ENCODE measurements around the gene CASP10. TPM values are rescaled to one million over a fixed set of nuclear protein-coding genes. Genes with fewer than 3 reads are reported as not detected.

Gene CASP10
- total and polyA plus RNA-seq, 4 donors, result 8.9 to 74.4 (median 16.7) TPM

GRCh38 chr2:201156036-201156435, 26.9 kb upstream of the CASP10 start:
- DNase-seq (no peak), ATAC-seq (ENCODE audit: insufficient read depth, low FRiP score) (no peak)
- 72 to 84% methylated on average over 6 of the region's 6 CpGs for WGBS, 2 donors
- Histone ChIP-seq H3K4me3 (no peak overlapping the region), H3K9me3 (ENCODE audit: control insufficient read depth in 4 of 4, insufficient read depth in 3 of 4, low read length in 3 of 4) (no peaks in the 10 kb centered on the region), H3K36me3 (ENCODE audit: control insufficient read depth in 4 of 4, insufficient read depth in 4 of 4, low read length in 4 of 4) (peaks cover 17 to 53% (median 44%) of the 10 kb centered on the region in 4 donors), H3K27me3 (ENCODE audit: control insufficient read depth in 3 of 3, insufficient read depth in 3 of 3, low read length in 2 of 3) (no peaks in the 10 kb centered on the region), H3K27ac (ENCODE audit: low read depth in 1 of 2, low read length in 1 of 2) (no peak overlapping the region), H3K4me1 (ENCODE audit: control insufficient read depth in 5 of 5, insufficient read depth in 5 of 5, low read length in 5 of 5) (peaks cover 0 to 18% (median 6%) of the 10 kb centered on the region in 5 donors), H3K9ac (ENCODE audit: insufficient read depth in 1 of 2, low read length in 2 of 2) (no peak overlapping the region)
- no peak for TF ChIP-seq CTCF (IDR thresholded peaks at IDR 0.05; ENCODE audit: control extremely low read depth, extremely low read depth)

- no peak overlapping the region for H3K27ac ChIP-seq (ENCODE audit: low read depth in 1 of 2, low read length in 1 of 2)
- H3K27me3 ChIP-seq (ENCODE audit: control insufficient read depth in 3 of 3, insufficient read depth in 3 of 3, low read length in 2 of 3), result no peaks in the 10 kb centered on the region
- H3K4me3 ChIP-seq, result no peak overlapping the region
- H3K9me3 ChIP-seq (ENCODE audit: control insufficient read depth in 4 of 4, insufficient read depth in 3 of 4, low read length in 3 of 4), result no peaks in the 10 kb centered on the region
- TF ChIP-seq CTCF (IDR thresholded peaks at IDR 0.05; ENCODE audit: control extremely low read depth, extremely low read depth), result no peak
- H3K9ac ChIP-seq (ENCODE audit: insufficient read depth in 1 of 2, low read length in 2 of 2), result no peak overlapping the region
- peaks cover 16 to 54% (median 44%) of the 10 kb centered on the region in 4 donors for H3K36me3 ChIP-seq (ENCODE audit: control insufficient read depth in 4 of 4, insufficient read depth in 4 of 4, low read length in 4 of 4)
- H3K4me1 ChIP-seq (ENCODE audit: control insufficient read depth in 5 of 5, insufficient read depth in 5 of 5, low read length in 5 of 5), result peaks cover 0 to 14% (median 3%) of the 10 kb centered on the region in 5 donors
- 0 to 82% methylated on average over 1 of the region's 1 CpG for WGBS, 2 donors
- ATAC-seq (ENCODE audit: insufficient read depth, low FRiP score), result no peak
- no peak for DNase-seq
Measured at GRCh38 chr2:201156640-201157039, 26.3 kb upstream of the CASP10 start.

GRCh38 chr2:201157694-201158093, 25.2 kb upstream of the CASP10 start:
- no peak overlapping the region for H3K9ac ChIP-seq (ENCODE audit: insufficient read depth in 1 of 2, low read length in 2 of 2)
- no peak for TF ChIP-seq CTCF (IDR thresholded peaks at IDR 0.05; ENCODE audit: control extremely low read depth, extremely low read depth)
- 8 to 50% methylated on average over 4 of the region's 4 CpGs for WGBS, 2 donors
- DNase-seq (no peak), ATAC-seq (ENCODE audit: insufficient read depth, low FRiP score) (no peak)
- H3K27ac ChIP-seq (ENCODE audit: low read depth in 1 of 2, low read length in 1 of 2), result peak overlapping the region; percentile 65 to 80
- peaks cover 13 to 60% (median 45%) of the 10 kb centered on the region in 4 donors for H3K36me3 ChIP-seq (ENCODE audit: control insufficient read depth in 4 of 4, insufficient read depth in 4 of 4, low read length in 4 of 4)
- H3K9me3 ChIP-seq (ENCODE audit: control insufficient read depth in 4 of 4, insufficient read depth in 3 of 4, low read length in 3 of 4), result peaks cover 0 to 1% (median 0%) of the 10 kb centered on the region in 4 donors
- no peaks in the 10 kb centered on the region for H3K27me3 ChIP-seq (ENCODE audit: control insufficient read depth in 3 of 3, insufficient read depth in 3 of 3, low read length in 2 of 3)
- H3K4me1 ChIP-seq (ENCODE audit: control insufficient read depth in 5 of 5, insufficient read depth in 5 of 5, low read length in 5 of 5), result peaks cover 0 to 10% (median 3%) of the 10 kb centered on the region in 5 donors
- no peak overlapping the region for H3K4me3 ChIP-seq
